Transverse colon (tissue), 4 donors: ENCODE results near the gene PAX8.

Source experiments
- EP300 ChIP-seq: sonication (generic); formaldehyde crosslinking; IDR thresholded peaks from one replicate; pipeline ENCODE4 v1.6.1; 2017; ENCODE audit warnings: antibody characterized with exemption, low read depth
- POLR2A ChIP-seq: fragments of 450-650 bp; IDR thresholded peaks from one replicate; pipeline ENCODE4 v1.6.1; 2016; ENCODE audit warnings: antibody characterized with exemption, mild to moderate bottlenecking, moderate library complexity
- POLR2AphosphoS5 ChIP-seq, 3 donors: sonication (generic); formaldehyde crosslinking; IDR thresholded peaks; one replicate each; pipeline ENCODE4 v1.6.1; 2016; ENCODE audit warnings: antibody characterized with exemption in 3 of 3
- TF ChIP-seq, protein P1 (sequence below), 5 experiments: fragments of 200-600 bp in 3 of 5; fragments of 450-650 bp in 2 of 5; sonication (generic) in 3 of 5; IDR thresholded peaks; 1 replicate in 2 of 5; 2 replicates in 3 of 5; pipeline ENCODE4 v1.5.1; 2016 to 2017; ENCODE audit warnings: antibody characterized with exemption in 5 of 5, inconsistent platforms in 3 of 5, mild to moderate bottlenecking in 2 of 5, moderate library complexity in 1 of 5

DNA sequence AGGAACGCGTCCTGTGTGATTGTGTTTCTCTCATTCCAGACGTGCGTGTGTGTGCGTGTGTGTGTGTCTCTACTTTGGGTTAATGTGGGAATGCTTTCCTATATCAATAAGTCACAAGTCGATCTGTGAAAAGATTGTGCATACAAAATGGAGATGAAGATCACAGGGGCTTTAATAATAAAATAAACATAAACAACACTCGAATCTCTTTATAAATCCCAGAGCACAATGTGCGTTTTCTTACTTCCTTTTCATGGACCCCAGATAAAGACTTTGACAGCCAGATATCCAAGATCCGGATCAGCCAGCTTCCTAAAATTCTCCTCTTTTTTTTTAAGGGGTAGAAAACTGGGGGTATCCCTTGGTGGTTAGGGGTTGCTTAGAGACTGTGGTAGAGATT, 4.7 kb downstream of the PAX8 start:
- no peak for TF ChIP-seq POLR2A
- TF ChIP-seq, protein P1, sequence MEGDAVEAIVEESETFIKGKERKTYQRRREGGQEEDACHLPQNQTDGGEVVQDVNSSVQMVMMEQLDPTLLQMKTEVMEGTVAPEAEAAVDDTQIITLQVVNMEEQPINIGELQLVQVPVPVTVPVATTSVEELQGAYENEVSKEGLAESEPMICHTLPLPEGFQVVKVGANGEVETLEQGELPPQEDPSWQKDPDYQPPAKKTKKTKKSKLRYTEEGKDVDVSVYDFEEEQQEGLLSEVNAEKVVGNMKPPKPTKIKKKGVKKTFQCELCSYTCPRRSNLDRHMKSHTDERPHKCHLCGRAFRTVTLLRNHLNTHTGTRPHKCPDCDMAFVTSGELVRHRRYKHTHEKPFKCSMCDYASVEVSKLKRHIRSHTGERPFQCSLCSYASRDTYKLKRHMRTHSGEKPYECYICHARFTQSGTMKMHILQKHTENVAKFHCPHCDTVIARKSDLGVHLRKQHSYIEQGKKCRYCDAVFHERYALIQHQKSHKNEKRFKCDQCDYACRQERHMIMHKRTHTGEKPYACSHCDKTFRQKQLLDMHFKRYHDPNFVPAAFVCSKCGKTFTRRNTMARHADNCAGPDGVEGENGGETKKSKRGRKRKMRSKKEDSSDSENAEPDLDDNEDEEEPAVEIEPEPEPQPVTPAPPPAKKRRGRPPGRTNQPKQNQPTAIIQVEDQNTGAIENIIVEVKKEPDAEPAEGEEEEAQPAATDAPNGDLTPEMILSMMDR (IDR thresholded peaks at IDR 0.05), result no peak
- TF ChIP-seq POLR2AphosphoS5 (IDR thresholded peaks at IDR 0.05), result no peak
- TF ChIP-seq EP300, result no peak
